Gastrocnemius medialis (tissue), 4 donors: ENCODE data around the gene RAD50.

Source experiments
- CTCF ChIP-seq, 5 experiments: fragments of 450-650 bp in 3 of 5; fragments of 200-600 bp in 2 of 5; sonication (generic) in 2 of 5; IDR thresholded peaks in 4 of 5; conservative IDR thresholded peaks in 1 of 5; 1 replicate in 4 of 5; 2 replicates in 1 of 5; pipeline ENCODE4 v1.5.1; 2016 to 2019; ENCODE audit warnings: antibody characterized with exemption in 5 of 5, mild to moderate bottlenecking in 3 of 5, moderate library complexity in 3 of 5
- POLR2A ChIP-seq, 2 donors: fragments of 450-650 bp; IDR thresholded peaks; one replicate each; pipeline ENCODE4 v1.6.1; 2017; ENCODE audit warnings: antibody characterized with exemption in 2 of 2, mild to moderate bottlenecking in 2 of 2, moderate library complexity in 2 of 2

- no peak for TF ChIP-seq CTCF (IDR thresholded peaks at IDR 0.05 in 4 of 5, conservative IDR thresholded peaks at IDR 0.05 in 1 of 5)
- no peak for TF ChIP-seq POLR2A (IDR thresholded peaks at IDR 0.05)
Observed at GRCh38 chr5:132656774-132657355, 100.1 kb downstream of the RAD50 start.
